Heart left ventricle (tissue), 13 donors: ENCODE measurements around the gene MAGEA4.

Experiments used
- POLR2A ChIP-seq, 2 donors: fragments of 450-650 bp; IDR thresholded peaks; one replicate each; pipeline ENCODE4 v1.6.1; 2017; ENCODE audit warnings: antibody characterized with exemption in 2 of 2, mild to moderate bottlenecking in 2 of 2, moderate library complexity in 2 of 2
- TF ChIP-seq, protein P1 (sequence below), 12 donors: fragments of 200-600 bp; sonication (generic) in 4 of 12; IDR thresholded peaks; one replicate each; pipeline versions ENCODE4 v1.5.0 to v1.8.0; 2018 to 2022; ENCODE audit warnings: antibody characterized with exemption in 12 of 12, mild to moderate bottlenecking in 5 of 12
- donor health status: ischemic (EF 13 %, LVEDD 7.1; RV severe dilation, severe dysfunction).
- donor health status: DM: no; HTN: yes; CAD: no.
- donor health status: DM: no; HTN: no; CAD: no.
- donor health status: ischemic (EF 25% LVEDD 6.9; RV normal size, moderate dysfunction).
- donor health status: ischemic (EF 25% LVEDD 5.7; RV mildly dilated, moderate dysfunction).
- donor health status: ischemic (EF 35%, LVEDD 5.7; RV mildly dilated, moderate dysfunction).
- donor health status: nonischemic (EF 11% LVEDD 7.7; RV severe dilation, severe dysfunction).
- donor health status: DM: yes; HTN: yes; CAD: no.
- donor health status: PGD.
- donor health status: ischemic (EF 29% LVEDD 5.4; RV normal size, mild dysfunction).
- donor health status: nonischemic (EF 23%, LVEDD 6.1; RV moderate dilation, normal function).

GRCh38 chrX:151901826-151902225 is 10.9 kb upstream of the MAGEA4 start:
- TF ChIP-seq, protein P1, sequence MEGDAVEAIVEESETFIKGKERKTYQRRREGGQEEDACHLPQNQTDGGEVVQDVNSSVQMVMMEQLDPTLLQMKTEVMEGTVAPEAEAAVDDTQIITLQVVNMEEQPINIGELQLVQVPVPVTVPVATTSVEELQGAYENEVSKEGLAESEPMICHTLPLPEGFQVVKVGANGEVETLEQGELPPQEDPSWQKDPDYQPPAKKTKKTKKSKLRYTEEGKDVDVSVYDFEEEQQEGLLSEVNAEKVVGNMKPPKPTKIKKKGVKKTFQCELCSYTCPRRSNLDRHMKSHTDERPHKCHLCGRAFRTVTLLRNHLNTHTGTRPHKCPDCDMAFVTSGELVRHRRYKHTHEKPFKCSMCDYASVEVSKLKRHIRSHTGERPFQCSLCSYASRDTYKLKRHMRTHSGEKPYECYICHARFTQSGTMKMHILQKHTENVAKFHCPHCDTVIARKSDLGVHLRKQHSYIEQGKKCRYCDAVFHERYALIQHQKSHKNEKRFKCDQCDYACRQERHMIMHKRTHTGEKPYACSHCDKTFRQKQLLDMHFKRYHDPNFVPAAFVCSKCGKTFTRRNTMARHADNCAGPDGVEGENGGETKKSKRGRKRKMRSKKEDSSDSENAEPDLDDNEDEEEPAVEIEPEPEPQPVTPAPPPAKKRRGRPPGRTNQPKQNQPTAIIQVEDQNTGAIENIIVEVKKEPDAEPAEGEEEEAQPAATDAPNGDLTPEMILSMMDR (IDR thresholded peaks at IDR 0.05): no peak
- no peak for TF ChIP-seq POLR2A (IDR thresholded peaks at IDR 0.05)
